IPS-18c (cell line): Measurements from ENCODE around the gene CDC40.
"Not testable (repeated sequence)": the region's sequence is repeated elsewhere in the genome, so short reads cannot be mapped to it uniquely, and the experiment has no call there.

Experiments used
- H3K4me3 ChIP-seq: 2 replicates; pipeline ENCODE4 v1.7.0; 2013; ENCODE audit warnings: low read depth, mild to moderate bottlenecking, low read length, moderate library complexity; ENCODE audit not compliant: insufficient read depth
- H3K9me3 ChIP-seq: one replicate; pipeline ENCODE4 v1.6.1; 2013; ENCODE audit warnings: mild to moderate bottlenecking, low read length, moderate library complexity; ENCODE audit not compliant: control insufficient read depth, insufficient read depth

CDC40 gene

DNA sequence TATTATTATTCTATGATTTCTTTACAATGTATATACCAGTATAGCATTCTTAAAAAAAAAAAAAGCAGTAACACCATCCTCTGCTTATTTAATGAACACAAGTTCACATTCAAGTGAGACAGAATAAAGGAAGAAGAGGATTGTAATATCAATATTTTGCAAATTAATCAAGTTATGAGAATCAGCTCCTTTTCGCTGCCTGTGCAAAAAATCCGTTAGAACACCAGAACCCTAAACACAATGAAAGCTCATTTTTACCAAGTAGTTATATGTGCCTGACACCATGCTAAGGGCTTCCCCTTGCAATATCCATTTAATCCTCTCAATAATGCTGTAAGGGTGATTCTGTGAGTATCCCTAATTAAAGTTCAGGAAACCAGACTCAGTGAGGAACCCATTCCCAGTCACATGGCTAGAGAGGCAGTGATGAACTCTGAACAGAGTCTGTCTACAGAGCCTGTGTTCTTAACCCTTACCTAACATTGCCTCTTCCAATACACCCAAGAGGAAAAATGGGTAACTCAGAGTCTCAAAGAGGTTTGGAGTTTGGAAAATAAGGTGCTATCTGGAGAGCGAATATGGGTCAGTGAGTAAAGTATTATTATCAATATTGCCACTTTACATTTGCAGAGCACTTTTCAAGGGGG, 66.8 kb downstream of the CDC40 start:
- no peak overlapping the region for H3K4me3 ChIP-seq
- H3K9me3 ChIP-seq, result no peaks in the 10 kb centered on the region

DNA sequence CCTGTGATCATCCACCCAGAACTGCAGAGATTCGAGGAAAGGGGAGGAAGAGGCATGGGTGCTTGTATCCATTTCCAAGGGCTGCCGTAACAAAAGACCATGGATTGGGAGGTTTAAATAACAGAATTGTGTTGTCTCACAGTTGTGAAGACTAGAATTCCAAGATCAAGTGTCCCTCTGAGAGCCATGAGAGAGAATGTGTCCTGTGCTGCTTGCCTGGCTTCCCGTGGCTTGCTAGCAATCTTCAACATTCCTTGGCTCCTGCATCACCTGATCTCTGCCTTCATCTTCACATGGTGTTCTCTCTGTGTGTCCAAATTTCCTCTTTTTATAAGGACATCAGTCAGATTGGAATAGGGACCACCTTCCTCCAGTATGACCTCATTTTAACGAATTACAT, 69.8 kb downstream of the CDC40 start:
- Histone ChIP-seq H3K9me3 (no peaks in the 10 kb centered on the region), H3K4me3 (no peak overlapping the region)

- H3K4me3 ChIP-seq, result no peak overlapping the region
Measured at GRCh38 chr6:110250838-110251237, 70.6 kb downstream of the CDC40 start.

DNA sequence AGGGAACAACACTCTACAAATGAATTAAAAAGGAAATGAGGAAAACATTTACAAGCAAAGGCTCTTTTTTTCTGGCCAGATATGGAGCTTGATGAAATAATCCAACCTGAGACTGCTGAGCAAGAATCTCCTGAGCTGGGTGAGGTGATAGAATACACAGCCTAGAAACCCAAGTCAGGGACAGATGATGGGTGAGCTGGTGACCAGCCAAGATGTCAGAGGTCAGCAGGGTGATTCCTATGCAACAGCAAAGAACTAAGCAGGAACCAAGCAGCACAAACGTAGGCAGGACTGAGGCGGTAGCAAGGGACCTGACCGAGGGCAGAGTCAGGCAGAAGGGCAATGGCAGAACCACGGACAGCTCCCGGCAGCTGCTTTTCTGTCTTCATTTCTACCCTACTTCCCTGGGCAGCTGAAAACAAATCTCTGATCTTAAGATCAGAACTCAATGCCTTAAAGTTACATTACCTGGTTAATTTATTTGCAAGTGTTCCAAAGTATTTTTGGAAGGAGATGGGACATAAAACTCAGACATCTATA, 75.1 kb downstream of the CDC40 start:
- Histone ChIP-seq H3K9me3 (no peaks in the 10 kb centered on the region), H3K4me3 (no peak overlapping the region)

More at GRCh38 chr6:110250838-110251237, 70.6 kb downstream of the CDC40 start:
- H3K9me3 ChIP-seq, result no peaks in the 10 kb centered on the region

GRCh38 chr6:110256366-110256765, 76.1 kb downstream of the CDC40 start:
- no peak overlapping the region for H3K4me3 ChIP-seq
- H3K9me3 ChIP-seq, result no peaks in the 10 kb centered on the region

GRCh38 chr6:110265273-110265672, 85.0 kb downstream of the CDC40 start:
- no peaks in the 10 kb centered on the region for H3K9me3 ChIP-seq
- H3K4me3 ChIP-seq, result no peak overlapping the region

DNA sequence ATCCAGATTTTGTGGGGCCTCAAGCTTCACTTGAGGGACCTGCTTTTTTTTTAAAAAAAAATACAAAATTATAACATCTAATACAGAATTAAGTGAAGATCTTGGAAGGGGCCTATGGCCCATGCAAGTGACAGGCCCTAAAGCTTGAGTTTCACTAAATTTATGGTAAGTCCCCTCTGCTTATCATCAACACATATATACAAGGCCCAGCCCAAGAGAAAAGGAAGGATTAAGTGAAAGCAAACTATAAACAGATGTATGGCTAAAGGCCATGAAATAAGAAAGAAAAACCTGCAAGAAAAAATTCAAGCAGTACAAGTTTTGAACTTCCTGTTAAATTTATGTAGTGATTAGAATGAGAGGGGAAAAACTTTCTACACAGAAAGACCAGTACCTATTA, 86.8 kb downstream of the CDC40 start:
- H3K4me3 ChIP-seq, result no peak overlapping the region
- no peaks in the 10 kb centered on the region for H3K9me3 ChIP-seq

DNA sequence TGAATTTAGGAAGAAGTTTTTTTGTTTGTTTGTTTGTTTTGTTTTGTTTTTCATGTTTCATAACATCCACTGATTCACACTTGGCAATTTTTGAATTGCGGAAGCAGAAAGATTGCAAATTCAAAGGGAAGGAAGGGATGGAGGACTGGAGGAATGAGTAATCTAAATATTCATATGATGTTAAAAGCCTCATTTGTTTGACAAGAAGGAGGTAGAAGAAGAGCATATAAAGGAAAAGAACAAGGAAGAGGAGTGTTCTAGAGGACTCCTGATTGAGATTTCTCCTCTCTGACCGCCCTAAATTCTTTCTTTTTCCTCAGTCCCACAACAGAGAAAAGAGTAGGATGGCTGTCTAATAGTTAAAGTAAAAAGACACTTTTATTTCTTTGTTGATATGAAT, 89.4 kb downstream of the CDC40 start:
- no peaks in the 10 kb centered on the region for H3K9me3 ChIP-seq
- H3K4me3 ChIP-seq, result no peak overlapping the region

- no peak overlapping the region for H3K4me3 ChIP-seq
- H3K9me3 ChIP-seq, result no peaks in the 10 kb centered on the region
Measured at GRCh38 chr6:110270165-110270564, 89.9 kb downstream of the CDC40 start.

DNA sequence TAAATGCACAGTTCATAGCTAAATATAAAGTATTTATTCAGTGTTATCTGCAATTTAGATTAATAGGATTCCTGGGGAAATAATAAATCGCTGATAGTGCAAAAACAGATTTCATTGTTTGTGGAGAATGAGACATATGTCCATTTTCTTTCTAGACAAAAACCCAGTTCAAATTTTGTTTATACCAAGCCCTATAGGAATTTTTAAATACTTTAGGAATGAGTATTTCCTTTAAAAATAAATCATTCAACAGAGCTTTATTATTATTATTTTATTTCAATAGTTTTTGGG, 91.5 kb downstream of the CDC40 start:
- Histone ChIP-seq H3K9me3 (no peaks in the 10 kb centered on the region), H3K4me3 (no peak overlapping the region)

GRCh38 chr6:110272781-110273180, 92.6 kb downstream of the CDC40 start:
- H3K4me3 ChIP-seq, H3K9me3 ChIP-seq: not testable (repeated sequence)

GRCh38 chr6:110277100-110277665, 97.0 kb downstream of the CDC40 start:
- H3K4me3 ChIP-seq, result no peak overlapping the region
- H3K9me3 ChIP-seq, result no peaks in the 10 kb centered on the region
